Stomach (tissue), 9 donors: ENCODE data around the gene ADORA1. TPM values are rescaled to one million over a fixed set of nuclear protein-coding genes. Genes with fewer than 3 reads are reported as not detected.

ENCODE experiments used
- DNase-seq, 2 donors: peaks; one replicate each; pipeline versions ENCODE4 v3.0.0 to v3.0.0-alpha.2; 2013 to 2019
- H3K27ac ChIP-seq, 5 donors: fragments of 200-600 bp in 4 of 5; sonication (generic) in 4 of 5; one replicate each; pipeline ENCODE4 v1.5.1; 2013 to 2019; ENCODE audit warnings: mild to moderate bottlenecking in 1 of 5, moderate library complexity in 1 of 5
- H3K27me3 ChIP-seq, 3 donors: fragments of 200-600 bp; sonication (generic); one replicate each; pipeline ENCODE4 v1.5.1; 2017 to 2019; ENCODE audit warnings: mixed run types in 1 of 3
- H3K36me3 ChIP-seq, 4 donors: fragments of 200-600 bp; sonication (generic); 1 replicate in 3 of 4; 2 replicates in 1 of 4; pipeline ENCODE4 v1.5.1; 2016 to 2019
- H3K4me1 ChIP-seq, 4 donors: fragments of 200-600 bp; sonication (generic); one replicate each; pipeline ENCODE4 v1.5.1; 2016 to 2019
- H3K4me3 ChIP-seq, 4 donors: fragments of 200-600 bp; sonication (generic) in 3 of 4; one replicate each; pipeline ENCODE4 v1.5.1; 2016 to 2019; ENCODE audit warnings: mild to moderate bottlenecking in 1 of 4
- H3K9me3 ChIP-seq, 4 donors: fragments of 200-600 bp; sonication (generic); one replicate each; pipeline ENCODE4 v1.5.1; 2016 to 2019
- EP300 ChIP-seq: sonication (generic); formaldehyde crosslinking; IDR thresholded peaks from one replicate; pipeline ENCODE4 v1.6.1; 2017; ENCODE audit warnings: antibody characterized with exemption
- POLR2A ChIP-seq, 4 donors: fragments of 450-650 bp; IDR thresholded peaks; one replicate each; pipeline ENCODE4 v1.6.1; 2016; ENCODE audit warnings: antibody characterized with exemption in 4 of 4, control low read depth in 2 of 4, mild to moderate bottlenecking in 1 of 4, moderate library complexity in 1 of 4
- POLR2AphosphoS5 ChIP-seq, 3 donors: sonication (generic); formaldehyde crosslinking; IDR thresholded peaks; one replicate each; pipeline ENCODE4 v1.6.1; 2016; ENCODE audit warnings: antibody characterized with exemption in 3 of 3
- WGBS, 5 donors: extraction: QIAGEN DNeasy Blood & Tissue Kit in 3 of 5; methylation state at CpG; one replicate each; pipeline versions ENCODE4 v1.1.5 to v1.1.7; 2013 to 2018; 5-methylcytosine and 5-hydroxymethylcytosine counted together
- intact Hi-C: fragments of 100-400 bp; cut with DNase I; formaldehyde crosslinking; loops from one replicate; pipeline ENCODE4 v1.15.1; 2023; ENCODE audit warnings: low total_unique reads
- polyA plus RNA-seq, 3 donors: library from polyadenylated mRNA; stranded (reverse); fragments of 200-250 nt; gene quantifications; one replicate each; pipeline ENCODE4 v1.2.3, GENCODE V29; 2013
- total RNA-seq, 5 donors: library from RNA; depleted of rRNA; stranded (reverse); fragments of >200 nt; gene quantifications; one replicate each; pipeline versions ENCODE4 v1.1.0 to v1.2.3, GENCODE V29; 2014 to 2016
- TF ChIP-seq, protein P1 (sequence below), 7 experiments: fragments of 450-650 bp in 4 of 7; fragments of 200-600 bp in 3 of 7; sonication (generic) in 3 of 7; IDR thresholded peaks; one replicate each; pipeline ENCODE4 v1.5.1; 2016 to 2019; ENCODE audit warnings: antibody characterized with exemption in 7 of 7, control low read depth in 2 of 7, mild to moderate bottlenecking in 1 of 7
- donor health status: healthy with polysubstance abuse.
- donor health status: Bipolar disorder and iron deficiency.
- donor health status: healthy.

Gene ADORA1
- total and polyA plus RNA-seq, 8 donors, result 0.18 to 4.2 (median 2.1) TPM; not detected in 2

DNA sequence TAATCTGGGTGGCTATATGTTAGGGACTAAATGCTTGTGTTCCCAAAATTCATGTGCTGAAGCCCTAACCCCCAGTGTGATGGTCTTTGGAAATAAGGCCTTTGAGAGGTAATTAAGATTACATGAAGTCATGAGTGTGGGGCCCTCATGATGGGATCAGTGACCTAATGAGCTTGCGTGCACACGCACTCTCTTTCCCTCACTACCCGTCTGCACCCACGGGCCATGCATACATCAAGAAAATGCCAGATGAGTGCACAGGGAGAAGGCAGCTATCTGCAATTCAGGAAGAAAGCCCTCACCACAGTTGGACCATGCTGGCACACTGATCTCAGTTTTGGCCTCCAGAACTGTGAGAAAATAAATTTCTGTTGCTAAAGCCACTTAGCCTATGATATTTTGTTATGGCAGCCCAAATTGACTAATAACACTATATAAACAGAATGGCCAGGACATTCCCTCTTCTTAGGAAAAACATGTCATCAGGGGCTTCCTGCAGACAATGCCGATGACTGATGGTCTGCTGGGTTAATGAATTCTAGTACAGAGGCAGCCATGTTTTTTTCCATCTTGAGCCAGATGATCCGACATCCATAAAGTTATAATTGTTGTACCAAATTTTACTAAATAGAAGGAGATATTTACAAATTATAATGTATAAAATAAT is 23.6 kb upstream of the ADORA1 start:
- Histone ChIP-seq H3K36me3 (no peaks in the 10 kb centered on the region), H3K27ac (no peak overlapping the region), H3K27me3 (peaks cover 0 to 15% (median 4%) of the 10 kb centered on the region in 3 donors), H3K4me1 (no peaks in the 10 kb centered on the region), H3K4me3 (no peak overlapping the region), H3K9me3 (peaks cover 0 to 6% (median 2%) of the 10 kb centered on the region in 4 donors)
- intact Hi-C loops, result no loop called here
- WGBS, 5 donors, result 68 to 85% (median 84%) methylated on average over 6 of the region's 6 CpGs
- TF ChIP-seq EP300, result no peak
- TF ChIP-seq POLR2A (IDR thresholded peaks at IDR 0.05), result no peak
- TF ChIP-seq, protein P1, sequence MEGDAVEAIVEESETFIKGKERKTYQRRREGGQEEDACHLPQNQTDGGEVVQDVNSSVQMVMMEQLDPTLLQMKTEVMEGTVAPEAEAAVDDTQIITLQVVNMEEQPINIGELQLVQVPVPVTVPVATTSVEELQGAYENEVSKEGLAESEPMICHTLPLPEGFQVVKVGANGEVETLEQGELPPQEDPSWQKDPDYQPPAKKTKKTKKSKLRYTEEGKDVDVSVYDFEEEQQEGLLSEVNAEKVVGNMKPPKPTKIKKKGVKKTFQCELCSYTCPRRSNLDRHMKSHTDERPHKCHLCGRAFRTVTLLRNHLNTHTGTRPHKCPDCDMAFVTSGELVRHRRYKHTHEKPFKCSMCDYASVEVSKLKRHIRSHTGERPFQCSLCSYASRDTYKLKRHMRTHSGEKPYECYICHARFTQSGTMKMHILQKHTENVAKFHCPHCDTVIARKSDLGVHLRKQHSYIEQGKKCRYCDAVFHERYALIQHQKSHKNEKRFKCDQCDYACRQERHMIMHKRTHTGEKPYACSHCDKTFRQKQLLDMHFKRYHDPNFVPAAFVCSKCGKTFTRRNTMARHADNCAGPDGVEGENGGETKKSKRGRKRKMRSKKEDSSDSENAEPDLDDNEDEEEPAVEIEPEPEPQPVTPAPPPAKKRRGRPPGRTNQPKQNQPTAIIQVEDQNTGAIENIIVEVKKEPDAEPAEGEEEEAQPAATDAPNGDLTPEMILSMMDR (IDR thresholded peaks at IDR 0.05), result no peak
- no peak for TF ChIP-seq POLR2AphosphoS5 (IDR thresholded peaks at IDR 0.05)
- peak in 1 of 2 donors; percentile 7 for DNase-seq

DNA sequence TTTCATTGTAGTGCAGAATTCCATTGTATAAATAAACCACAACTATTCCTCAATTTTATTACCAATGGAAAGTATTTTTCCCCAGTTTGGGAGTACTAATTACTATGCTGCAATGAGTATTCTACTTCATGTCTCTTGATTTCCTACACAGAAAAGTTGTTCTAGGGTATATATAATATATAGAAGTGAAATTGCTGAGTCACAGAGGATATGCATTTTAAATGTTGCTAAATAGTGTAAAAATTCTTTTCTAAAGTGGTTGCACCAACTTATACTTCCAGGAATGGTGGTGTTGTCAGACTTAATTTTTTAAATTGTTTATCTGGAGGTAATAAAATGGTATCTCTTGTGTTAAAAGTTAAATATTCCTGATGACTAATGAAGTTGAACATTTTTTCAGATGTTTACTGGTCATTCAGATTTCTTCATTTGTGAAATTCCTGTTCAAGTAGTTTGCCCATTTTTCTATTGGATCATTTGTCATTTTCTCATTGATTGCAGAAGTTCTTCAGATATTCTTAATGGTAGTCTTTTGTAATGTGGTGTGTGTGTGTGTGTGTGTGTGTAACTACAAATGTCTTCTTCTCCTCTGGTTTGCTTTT is 22.6 kb upstream of the ADORA1 start:
- no peak for DNase-seq
- TF ChIP-seq POLR2A (IDR thresholded peaks at IDR 0.05), result no peak
- no peak for TF ChIP-seq POLR2AphosphoS5 (IDR thresholded peaks at IDR 0.05)
- TF ChIP-seq, protein P1 (IDR thresholded peaks at IDR 0.05), result no peak
- no peak for TF ChIP-seq EP300
- Histone ChIP-seq H3K36me3 (no peaks in the 10 kb centered on the region), H3K27me3 (peaks cover 0 to 15% (median 4%) of the 10 kb centered on the region in 3 donors), H3K27ac (no peak overlapping the region), H3K9me3 (peaks cover 0 to 6% (median 2%) of the 10 kb centered on the region in 4 donors), H3K4me1 (no peaks in the 10 kb centered on the region), H3K4me3 (no peak overlapping the region)
- intact Hi-C loops, result no loop called here

DNA sequence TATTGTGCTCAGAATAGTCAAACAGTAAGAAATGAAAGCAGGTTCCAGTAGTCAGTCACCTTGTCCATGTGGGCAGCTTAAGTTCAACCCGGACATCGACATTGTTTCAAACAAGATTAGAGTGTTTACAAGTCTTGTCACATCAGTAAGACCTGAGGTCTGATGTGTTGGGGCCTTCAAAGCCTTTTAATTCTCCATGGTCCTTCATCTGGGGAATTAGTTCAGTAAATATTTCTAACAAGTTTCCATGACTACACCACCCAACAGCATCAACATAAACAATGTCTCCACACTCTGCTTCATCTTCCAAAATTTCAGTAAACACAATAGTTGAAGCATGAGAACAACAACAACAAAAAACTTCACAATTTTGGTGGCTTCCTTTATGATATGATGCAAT is 15.1 kb upstream of the ADORA1 start:
- Histone ChIP-seq H3K9me3 (no peaks in the 10 kb centered on the region), H3K4me1 (peaks cover 0 to 5% (median under 1%) of the 10 kb centered on the region in 4 donors), H3K27me3 (peaks cover 0 to 29% (median 17%) of the 10 kb centered on the region in 3 donors), H3K36me3 (no peaks in the 10 kb centered on the region), H3K27ac (no peak overlapping the region), H3K4me3 (no peak overlapping the region)
- no peak for TF ChIP-seq POLR2A (IDR thresholded peaks at IDR 0.05)
- peak in 1 of 3 donors; percentile 16 for TF ChIP-seq POLR2AphosphoS5 (IDR thresholded peaks at IDR 0.05)
- 10 to 35% (median 17%) methylated on average over 2 of the region's 2 CpGs for WGBS, 5 donors
- intact Hi-C loops, result no loop called here
- DNase-seq, result no peak

DNA sequence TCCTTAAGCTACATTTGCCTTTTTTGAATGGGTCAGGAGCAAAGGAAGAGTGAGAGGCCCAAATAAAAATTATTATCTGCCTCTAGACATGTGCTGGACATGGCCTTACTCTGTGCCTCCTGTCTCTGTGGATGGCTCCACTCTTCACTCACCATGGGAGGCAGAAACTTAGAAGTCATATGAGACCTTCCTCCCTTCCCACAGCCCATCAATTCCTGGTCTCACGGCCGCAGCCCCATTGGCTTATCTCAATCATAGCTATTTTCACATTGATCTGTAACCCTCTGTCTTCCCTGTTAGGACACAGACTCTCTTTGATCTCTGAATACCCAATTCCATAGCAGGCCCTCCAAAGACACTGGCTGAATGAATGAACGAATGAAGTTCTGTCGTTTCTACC is 14.2 kb upstream of the ADORA1 start:
- WGBS, 5 donors, result 51 to 83% (median 67%) methylated on average over 4 of the region's 4 CpGs
- no peak for TF ChIP-seq EP300
- TF ChIP-seq POLR2AphosphoS5 (IDR thresholded peaks at IDR 0.05), result no peak
- TF ChIP-seq POLR2A (IDR thresholded peaks at IDR 0.05), result no peak
- TF ChIP-seq, protein P1 (IDR thresholded peaks at IDR 0.05), result no peak
- Histone ChIP-seq H3K4me1 (peaks cover 6 to 12% (median 9%) of the 10 kb centered on the region in 4 donors), H3K36me3 (no peaks in the 10 kb centered on the region), H3K27me3 (peaks cover 0 to 35% (median 24%) of the 10 kb centered on the region in 3 donors), H3K4me3 (no peak overlapping the region), H3K9me3 (no peaks in the 10 kb centered on the region), H3K27ac (no peak overlapping the region)
- intact Hi-C loops, result no loop called here
- DNase-seq, result no peak

DNA sequence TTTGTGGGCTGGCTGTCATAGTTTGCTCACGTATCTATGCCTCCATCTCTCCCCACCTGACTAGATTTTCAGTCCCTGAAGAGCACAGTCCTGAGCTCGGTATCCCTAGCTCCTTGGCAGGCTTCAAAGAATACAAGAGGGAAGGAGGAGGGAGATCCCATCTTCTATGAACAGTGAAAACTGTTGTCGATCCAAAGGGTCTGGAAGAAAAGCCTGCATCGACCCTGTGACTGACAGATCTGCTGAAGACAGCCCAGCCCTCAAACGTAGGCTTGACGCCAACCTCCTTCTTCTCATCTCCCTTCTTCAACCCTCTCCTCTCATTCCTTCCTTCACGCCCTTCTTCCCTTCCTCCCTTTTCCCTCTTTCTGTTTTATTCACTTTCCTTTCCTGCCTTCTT is 13.3 kb upstream of the ADORA1 start:
- Histone ChIP-seq H3K4me3 (no peak overlapping the region), H3K4me1 (peaks cover 6 to 12% (median 9%) of the 10 kb centered on the region in 4 donors), H3K36me3 (no peaks in the 10 kb centered on the region), H3K27ac (no peak overlapping the region), H3K9me3 (no peaks in the 10 kb centered on the region), H3K27me3 (peaks cover 0 to 38% (median 28%) of the 10 kb centered on the region in 3 donors)
- TF ChIP-seq POLR2AphosphoS5 (IDR thresholded peaks at IDR 0.05), result no peak
- no peak for TF ChIP-seq EP300
- TF ChIP-seq POLR2A (IDR thresholded peaks at IDR 0.05), result no peak
- TF ChIP-seq, protein P1 (IDR thresholded peaks at IDR 0.05), result no peak
- DNase-seq, result no peak
- intact Hi-C loops, result no loop called here
- 67 to 76% (median 67%) methylated on average over 7 of the region's 7 CpGs for WGBS, 5 donors
